CD4-positive, alpha-beta T cell treated with Interleukin-17A for 1 hour (primary cell): ENCODE results near the gene PURA.
"Not testable (repeated sequence)": the region's sequence is repeated elsewhere in the genome, so short reads cannot be mapped to it uniquely, and the experiment has no call there.

Experiments used
- DNase-seq: peaks from one replicate; pipeline ENCODE4 v3.0.0-alpha.2; 2020

PURA gene

DNA sequence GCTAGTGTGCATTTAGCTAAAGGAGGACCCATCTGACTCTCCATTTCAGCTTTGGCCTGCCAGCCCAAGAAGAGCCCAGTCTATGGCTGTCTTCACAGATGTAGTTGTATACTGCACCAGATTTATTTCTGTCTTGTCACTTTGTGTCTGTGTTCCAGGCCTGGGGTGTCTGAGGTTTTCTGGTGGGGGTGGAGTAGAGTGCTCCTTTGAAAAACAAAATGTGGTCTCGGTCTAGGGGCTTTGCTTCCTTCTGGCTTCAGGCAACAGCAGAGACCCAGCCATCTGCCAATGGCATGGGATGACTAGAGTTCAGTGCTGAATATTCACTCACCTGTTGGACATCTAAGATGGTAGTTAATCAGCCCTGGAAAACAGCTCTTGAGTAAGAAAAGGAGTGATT, 22.7 kb downstream of the PURA start:
- DNase-seq: no peak

DNA sequence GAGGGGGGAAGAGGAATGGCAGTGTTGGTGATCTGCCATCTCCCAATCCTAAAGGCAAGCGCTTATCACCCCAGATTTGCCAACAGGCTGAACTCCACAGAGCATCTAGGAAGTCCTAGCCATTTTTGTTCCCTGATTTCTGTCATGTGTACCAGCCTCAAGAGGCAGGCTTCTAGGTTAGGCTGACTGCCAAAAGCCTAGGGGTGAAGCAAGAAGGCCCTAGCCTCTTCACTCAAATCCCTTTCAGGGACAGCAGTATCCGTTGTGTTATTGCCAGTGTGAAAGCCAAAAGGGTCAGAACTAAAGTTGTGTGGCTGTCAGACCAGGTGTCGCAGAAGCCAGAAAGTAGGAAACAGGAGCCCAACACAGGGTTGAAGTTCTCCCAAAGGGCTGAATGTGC, 26.5 kb downstream of the PURA start:
- DNase-seq: no peak

DNA sequence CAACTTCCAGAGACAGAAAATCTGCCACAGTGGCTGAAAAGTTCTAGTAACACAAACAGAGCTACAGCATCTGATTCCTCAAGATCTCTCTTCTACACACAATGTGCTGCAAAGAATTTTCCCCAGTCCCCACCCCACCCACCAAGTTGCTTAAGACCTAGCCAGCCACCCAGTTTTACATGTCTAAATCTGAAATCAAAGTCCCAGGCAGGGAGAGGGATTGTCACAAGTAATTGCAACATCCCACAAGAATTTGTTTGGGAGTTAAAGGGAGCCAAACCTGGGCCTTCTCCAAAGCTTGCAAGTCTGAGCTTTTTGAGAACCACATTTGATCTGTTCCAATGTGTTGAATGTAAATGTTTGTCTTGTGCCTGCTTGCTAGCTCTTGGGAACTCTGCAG, 27.3 kb downstream of the PURA start:
- DNase-seq: no peak

DNA sequence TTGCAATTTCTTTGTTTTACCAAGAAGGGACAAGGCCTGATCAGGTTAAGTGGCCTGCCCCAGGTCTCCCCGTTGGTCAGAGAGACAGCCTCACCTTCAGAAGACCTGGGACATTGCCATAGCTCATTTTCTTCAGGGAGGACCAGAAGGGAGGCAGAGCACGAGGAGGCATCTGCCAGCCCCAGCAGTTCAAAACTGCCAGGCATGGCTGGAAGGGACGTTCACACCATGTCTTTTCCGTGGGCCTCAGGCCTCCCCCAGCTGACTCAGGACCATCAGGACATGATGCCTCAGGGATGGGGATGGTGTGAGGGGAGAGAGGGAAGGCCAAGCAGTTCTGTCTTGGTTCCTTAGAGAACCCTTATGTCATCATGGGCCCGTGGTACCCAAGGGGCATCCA, 28.3 kb downstream of the PURA start:
- no peak for DNase-seq

DNA sequence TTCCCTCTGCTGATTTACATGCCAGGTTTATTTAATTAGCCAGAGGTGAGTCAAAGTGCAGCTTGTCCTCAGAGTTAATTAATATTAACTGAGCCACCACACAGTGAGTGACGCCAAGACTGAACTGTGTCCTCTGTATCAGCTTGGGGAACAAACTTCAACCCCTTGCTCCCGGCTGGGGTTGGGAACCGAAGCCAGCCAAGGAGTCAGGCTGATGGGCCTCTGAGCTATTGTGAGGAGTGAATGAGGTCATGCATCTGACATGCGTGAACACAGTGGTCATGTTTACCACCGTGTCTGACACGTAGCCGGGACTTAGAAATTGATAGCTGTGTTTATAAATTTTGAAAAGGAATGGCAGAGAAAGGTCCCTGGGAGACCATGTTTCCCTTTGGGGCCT, 28.9 kb downstream of the PURA start:
- no peak for DNase-seq

DNA sequence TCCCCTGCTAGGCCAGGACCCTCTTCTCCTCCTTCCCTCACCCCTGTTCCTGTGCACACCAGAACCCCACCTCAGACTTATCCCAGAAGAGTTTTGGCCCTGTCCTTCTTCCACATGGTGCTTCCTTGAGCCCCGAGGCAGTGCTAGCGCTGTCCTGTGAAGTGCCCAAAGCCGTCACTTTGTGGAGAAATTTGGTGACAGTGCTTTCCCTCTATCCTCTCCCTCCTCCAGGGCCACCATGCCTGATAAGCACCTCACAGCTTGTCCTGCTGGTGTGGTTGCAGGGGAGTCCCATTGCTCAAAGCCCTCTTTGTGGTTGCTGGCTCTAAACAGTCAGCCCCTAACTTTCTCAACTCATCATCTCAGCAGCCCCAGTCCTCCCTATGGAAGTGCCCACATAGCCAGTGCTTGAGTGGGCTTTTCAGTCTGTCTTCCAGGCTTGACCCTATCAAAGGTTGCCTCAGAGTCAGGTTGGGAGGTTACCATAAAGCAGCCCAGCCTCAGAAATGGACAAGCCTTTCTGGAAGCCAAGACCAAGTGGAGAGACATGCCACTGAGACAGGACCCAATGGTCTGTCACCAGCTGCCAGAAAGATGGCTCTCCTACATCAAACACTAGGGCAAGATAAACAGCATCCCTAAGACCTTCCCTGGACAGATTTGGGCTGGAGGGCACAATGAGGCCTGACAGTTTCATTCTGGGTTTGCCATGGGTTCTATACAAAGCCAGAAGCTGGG, 29.8 kb downstream of the PURA start:
- no peak for DNase-seq

DNA sequence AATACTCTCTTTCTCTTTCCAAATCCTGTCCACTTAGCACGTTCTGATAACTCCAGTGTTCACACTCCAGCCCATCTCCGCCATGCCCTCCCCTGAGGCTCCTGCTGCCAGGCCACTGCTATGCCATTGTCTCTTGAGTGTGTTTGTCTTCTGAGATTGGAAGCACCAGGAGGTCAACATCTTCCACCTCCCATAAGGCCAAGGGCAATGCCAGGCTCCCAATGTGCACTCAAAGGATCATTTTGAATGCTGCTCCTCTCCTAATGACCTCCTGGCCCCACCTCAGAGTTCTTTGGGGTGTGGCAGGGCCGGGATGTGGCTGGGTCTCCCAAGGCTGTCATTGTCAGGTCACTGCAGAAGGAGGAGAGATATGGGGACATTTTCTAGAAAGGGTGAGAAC, 31.3 kb downstream of the PURA start:
- no peak for DNase-seq

DNA sequence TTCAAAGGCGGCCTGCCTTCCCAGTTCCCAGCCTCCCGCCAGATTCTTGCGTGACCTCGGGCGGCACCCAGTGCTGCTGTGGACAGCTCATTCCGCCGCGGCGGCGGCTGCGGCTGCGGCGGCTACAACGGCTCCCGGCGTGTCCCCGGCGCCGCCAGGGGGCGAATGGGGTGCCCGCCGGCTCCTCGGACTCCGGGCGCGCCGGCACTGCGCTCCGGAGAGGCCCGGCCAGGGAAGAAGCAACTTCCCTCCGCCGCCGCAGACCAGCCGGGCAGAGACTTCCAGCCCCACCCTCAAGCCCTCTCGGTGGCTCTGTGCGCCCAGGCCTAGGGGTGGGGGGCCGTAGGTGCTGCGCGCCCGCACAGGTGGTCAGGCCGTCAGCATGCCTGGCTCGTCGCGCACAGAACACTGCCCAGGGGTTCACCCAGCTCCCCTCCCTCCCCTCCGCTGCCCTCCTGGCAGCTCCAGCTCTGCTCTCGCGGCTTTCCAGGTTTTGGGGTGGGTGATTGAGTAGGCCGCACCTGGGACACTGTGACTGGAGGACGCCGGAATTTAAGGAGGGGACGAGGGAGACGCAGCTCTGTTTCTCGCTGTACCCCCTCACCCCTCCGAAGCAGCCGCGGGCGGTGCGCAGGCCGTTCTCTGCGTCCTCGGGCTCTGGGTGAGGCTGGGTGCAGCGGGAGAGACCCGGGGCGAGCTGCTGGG, 32.1 kb downstream of the PURA start:
- DNase-seq: peak; percentile 48

DNA sequence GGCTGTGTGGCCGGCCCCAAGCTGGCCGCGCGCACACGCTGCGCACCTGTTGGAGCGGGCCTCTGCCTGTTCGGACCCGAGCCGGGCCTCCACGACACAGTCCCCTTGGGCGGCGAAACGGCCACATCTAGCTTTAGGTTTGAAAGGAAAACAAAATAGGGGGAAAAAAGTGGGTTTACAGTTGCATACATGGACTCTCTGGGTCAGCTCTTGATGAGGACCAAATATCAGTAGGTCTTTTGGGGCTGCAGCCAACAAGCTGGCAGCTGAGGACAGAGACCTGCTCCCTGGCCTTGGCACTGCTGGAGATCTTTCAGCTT, 32.6 kb downstream of the PURA start:
- DNase-seq: no peak

DNA sequence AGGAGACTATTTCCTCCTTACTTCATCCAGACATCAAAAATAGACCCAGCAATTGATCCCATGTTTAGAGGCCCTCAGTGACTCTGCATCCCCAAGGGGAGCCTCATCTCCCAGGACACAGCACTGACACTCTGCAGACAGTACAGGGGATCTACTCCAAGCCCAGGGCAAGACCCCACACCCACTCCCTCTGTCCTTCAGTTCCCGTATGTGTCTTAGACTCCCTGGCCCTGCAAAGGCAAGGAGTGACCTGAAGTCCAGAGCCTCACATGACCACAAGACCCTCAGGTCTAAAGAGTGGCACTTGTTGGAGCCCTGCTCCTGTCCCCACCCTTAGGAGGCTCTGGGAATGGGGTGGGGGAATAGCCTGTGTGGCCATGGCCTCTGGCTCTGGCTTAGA, 33.6 kb downstream of the PURA start:
- DNase-seq: no peak

DNA sequence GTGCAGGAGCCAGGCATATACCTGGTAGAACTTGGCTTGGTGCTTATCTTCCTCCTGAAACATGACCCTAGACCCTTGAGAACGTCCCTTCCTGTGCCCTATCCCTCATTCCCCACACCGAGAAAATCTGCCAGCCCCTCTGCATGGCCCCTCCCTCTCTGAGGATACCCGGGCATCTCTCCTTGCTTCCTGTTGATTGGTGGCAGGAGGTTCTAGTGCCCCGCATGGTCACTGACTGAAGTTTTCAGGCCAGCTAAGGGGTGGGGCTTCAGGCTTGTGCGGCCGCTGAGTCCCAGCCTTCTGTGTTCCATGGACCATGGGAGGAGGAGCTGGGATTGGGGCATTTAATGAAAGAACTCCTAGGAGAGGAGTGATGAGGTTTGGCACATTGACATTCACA, 34.6 kb downstream of the PURA start:
- no peak for DNase-seq

DNA sequence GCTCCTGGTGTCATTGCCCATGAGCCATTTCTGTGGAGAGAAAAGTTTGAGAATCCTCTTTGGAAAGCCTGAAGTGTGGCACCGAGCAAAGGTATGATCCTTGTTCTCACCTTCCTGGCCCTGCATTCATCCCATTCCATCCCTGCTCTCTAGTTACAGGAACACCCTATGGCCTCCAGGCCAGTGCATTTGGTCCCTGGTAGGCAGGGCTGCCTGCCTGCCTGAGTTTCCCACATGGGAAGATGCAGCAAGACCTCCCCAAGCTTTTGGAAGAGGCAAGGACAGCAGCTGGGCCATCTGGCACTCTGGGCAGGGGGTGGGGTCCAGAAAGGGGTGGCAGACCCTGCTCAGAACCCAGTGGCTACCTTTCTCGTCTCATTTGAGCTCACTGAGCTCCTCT, 36.3 kb downstream of the PURA start:
- DNase-seq: no peak

DNA sequence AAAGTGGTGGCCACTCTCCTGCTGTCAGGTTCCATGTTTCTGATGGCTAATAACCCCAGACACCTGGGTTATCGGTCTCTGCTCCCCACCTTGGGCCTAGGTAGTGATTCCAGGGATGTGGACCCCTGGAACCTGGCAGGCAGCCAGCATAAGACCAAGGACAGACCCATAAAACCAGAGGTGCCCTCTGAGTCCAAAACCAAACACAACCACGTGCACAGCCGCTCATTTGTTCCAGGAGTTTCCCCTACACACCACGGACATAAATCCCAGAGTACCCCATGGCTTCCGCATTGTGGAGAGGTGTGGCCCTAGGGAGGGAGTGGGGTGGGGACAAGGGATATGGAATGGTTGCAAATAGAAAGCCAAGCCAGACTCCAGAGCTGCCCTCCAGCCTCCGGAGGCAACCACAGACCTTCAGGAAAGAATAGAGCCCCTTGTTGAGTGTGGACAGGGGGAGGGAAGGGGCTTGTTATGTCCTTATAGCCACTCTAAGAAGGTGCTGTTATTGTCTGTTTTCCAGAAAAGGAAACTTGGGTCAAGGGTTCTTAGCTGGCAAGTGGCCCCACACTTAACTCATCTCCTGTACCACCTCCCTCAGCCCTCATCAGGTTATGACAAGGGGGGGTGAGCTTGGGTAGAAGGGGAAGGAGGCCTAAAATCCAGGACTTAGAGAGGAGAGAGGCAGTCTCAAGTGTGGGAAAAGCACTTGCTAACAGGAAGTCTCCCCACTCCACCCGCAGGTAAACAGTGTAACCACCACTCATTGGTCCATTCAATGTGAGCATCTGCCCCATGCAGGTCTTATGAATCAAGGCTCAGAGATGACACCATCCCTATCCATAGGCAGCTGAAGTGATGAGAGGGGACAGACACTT, 37.5 kb downstream of the PURA start:
- DNase-seq: no peak

DNA sequence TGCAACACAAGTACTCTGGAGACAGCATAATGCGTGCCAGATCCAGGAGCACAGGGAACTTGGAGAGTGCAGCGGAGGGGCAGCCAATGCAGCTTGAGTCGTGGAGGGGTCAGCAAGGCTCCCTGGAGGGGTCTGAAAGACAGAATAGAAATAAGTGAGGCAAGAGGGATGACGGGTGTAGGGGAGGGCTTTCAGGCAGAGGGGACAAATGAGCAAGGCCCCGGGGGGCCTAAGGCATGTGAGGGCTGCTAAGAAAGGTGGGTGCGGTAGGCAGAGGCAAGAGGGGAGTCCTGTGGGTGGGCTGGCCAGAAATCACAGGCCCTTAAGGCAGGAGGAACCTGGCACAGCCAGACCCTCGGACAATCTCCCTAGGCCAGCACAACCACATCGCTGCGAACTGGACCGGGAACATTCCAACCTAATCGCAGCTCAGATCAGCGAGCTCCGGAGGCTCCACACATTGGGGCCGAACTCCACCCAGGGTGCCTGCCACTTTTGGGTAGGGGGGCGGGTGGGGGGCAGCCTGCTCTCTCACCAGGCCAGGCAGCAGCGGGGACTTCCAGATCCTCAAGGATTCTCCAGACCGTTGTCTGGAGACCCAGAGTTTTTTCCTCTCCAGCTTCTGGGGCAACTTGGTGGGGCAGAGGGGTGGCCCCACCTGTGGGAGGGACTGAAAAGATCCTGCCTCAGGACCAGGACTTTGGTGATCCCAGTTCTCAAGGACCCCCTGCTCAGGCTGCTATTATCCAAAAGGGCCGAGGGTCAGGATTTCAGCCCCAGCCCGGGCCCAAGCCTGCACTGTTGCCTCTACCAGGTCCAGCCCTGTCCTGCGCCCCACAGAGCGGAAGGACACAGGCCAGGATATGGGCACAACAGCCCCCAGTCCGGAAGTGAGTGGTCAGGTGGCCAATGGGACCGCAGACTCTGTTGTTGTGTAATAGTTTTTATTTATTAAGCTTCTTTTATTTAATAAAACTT, 38.4 kb downstream of the PURA start:
- DNase-seq: no peak

DNA sequence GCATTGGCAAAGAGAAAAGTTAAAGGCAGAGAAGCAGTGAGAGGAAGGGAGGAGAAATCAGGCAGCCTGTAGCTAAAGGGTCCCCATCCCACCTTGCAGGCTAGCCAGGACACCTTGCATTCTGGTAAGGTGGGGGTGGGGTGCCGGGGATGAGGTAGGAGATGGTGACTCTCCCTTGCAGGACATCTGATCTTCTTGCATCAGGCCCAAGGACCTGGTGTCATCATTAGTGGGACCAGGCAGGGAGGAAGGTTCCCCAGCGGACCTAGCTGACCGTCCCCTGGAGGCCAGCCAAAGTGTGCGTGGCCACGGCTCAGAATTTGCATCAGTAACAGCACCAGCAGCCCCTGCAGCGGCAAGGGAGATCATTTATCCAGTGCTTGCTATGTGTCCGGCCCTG, 39.3 kb downstream of the PURA start:
- DNase-seq: no peak

DNA sequence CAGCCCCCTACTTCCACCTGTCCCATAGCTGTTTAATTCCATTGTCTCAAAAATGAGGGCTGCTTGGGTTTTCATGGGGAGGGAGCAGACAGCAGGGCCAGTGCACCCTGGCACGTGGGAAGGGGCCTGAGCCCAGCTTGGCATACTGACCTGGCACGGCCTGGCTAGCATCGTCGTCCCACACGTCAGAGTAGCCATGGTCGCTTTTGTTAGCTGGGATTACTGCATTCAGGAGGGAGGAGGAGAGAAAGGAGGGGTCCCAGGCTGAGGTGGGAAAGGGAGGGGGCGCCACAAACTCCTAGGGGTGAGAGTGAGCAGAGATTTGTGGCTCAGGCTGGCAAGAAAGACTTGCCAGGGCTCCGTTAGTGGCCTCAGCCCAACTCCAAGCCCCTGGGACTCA, 40.0 kb downstream of the PURA start:
- DNase-seq: no peak

DNA sequence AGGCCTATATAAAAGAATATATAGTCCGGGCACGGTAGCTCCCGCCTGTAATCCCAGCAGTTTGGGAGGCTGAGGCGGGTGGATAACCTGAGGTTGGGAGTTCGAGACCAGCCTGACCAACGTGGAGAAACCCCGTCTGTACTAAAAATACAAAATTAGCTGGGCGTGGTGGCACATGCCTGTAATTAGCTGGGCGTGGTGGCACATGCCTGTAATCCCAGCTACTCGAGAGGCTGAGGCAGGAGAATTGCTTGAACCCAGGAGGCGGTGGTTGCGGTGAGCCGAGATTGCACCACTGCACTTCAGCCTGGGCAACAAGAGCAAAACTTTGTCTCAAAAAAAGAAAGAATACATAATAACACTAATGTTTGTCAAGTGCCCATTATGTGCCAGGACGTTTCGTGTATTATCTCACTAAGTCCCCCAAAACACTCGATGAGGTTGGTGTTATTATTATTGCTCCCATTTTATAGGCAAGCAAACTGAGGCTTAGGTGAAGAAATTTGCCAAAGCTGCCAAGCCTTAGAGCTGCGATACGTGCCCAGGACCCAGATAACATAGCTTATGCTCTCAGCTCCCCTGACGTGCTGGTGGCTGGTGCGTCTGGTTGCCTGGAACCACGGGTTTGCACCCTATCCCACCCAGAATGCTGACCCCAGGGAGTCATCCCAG, 40.9 kb downstream of the PURA start:
- not testable (repeated sequence) for DNase-seq

DNA sequence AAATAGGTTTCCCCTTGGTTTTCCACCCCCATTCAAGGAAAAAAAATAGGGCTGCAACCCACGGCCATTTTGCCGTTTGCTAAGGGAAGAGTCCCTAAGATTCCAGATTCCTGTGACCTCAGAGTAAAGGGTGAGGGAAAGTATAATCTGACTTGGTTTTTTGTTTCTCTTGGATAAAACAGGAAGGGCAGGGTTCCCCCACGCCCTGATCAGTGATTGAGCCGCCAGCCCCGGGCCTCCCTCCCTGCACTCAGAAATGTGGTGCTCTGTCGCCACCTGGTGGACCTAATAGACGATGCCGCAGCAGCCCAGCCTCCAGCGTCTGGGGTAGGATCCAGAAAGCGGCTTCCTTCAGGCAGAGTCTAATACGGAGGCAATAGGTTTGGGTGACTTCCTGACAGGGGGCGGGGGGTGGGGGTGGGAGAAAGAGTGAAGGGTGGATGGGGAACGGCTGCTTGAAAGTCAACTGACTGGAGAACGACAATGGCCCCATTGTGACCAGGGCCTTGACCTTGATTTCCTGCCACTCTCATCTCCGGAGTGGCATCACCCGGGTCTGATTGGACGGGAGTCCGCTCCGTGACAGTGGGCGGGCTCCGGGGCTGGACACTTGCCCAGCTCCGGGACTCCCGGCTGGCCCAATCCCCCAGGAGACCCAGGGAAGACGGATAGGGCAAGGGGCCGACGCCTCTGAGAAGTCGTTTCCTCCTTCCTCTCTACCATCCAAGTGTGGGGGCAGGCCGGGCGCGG, 43.3 kb downstream of the PURA start:
- DNase-seq: peak; percentile 89

DNA sequence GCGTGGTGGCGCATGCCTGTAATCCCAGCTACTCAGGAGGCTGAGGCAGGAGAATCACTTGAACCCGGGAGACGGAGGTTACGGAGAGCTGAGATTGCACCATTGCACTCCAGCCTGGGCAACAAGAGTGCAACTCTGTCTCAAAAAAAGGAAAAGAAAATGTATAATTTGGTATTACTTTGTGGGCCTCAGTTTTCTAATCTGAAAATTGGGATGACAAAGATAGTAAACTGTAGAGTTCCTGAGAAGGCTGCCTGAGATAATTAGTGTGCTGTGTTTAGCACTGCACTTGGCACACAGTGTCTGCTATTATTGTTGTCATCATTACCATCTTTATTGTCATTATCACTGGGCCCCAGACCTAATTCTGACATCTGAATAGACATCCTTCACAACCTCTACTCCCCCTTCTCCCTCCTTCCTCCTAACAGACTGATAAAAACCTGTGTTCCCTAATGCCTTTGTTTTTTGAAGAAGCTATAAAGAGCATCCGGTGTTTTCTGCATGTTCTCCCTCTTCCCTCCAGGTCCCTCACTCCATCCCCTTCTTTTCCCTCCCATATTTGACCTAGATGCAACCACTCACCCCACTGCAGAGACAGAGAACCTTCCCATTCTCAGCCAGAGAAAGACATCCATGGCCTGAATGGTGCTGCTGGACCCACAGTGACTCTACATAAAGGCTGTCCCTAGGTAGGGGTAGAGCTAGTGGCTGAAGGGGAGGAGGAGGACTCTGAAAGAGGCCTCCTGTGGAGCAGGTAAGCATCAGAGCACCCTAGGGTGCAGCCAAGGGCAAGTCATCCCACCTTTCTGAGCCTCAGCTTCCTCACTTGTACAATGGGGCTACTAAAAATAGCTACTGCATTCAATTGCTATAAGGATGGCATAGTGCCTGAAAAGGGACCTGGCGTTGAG, 45.4 kb downstream of the PURA start:
- no peak for DNase-seq

DNA sequence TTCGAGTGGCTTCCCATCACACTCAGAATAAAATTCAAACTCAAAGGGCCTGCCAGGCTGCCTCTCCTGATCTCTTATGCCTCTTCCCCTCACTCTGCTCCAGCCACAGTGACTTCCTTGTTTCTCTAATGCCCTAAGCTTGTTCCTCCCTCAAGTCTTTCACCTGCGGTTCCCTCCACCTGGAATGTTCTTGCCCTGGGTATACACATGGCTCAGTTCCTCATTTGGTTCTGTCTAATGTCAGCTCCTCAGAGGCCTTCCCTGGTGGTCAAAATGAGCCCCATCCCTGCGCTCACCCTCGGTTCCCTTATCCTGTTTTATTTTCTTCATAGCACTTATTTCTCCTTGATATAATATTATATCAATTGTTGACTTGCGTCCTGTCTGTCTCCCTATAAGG, 48.4 kb downstream of the PURA start:
- no peak for DNase-seq
